Right lobe of liver (tissue), 4 donors: ENCODE results near the gene EPHA4.

Experiments
- POLR2A ChIP-seq: fragments of 450-650 bp; IDR thresholded peaks from one replicate; pipeline ENCODE4 v1.6.1; 2017; ENCODE audit warnings: antibody characterized with exemption, mild to moderate bottlenecking
- TF ChIP-seq, protein P1 (sequence below), 4 donors: fragments of 200-600 bp in 3 of 4; fragments of 450-650 bp in 1 of 4; IDR thresholded peaks; one replicate each; pipeline versions ENCODE4 v1.5.1 to v1.8.0; 2016 to 2022; ENCODE audit warnings: antibody characterized with exemption in 4 of 4, mild to moderate bottlenecking in 2 of 4
- donor health status: DM: no; HTN: no; CAD: no.
- donor health status: DM: no; HTN: no; CAD: no.
- donor health status: DM: no; HTN: yes; CAD: no.

DNA sequence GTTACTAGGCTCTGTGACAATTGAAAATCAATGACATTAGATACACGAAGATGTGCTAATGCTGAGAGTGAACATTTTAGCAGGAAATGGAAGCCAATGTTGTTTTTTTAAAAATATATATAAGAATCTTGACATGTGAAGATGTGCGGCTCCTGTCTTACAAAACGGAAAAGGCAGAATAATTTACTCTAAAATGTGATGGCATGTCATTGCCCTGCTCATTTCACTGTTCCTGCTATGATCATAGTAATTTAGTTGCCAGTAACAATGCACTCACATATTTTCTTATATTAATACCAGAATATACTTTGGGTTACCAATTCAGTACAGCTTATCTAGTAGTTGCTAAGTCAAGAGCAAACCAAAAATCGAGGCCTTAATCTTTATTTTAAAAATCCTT, 10.3 kb downstream of the EPHA4 start:
- TF ChIP-seq, protein P1, sequence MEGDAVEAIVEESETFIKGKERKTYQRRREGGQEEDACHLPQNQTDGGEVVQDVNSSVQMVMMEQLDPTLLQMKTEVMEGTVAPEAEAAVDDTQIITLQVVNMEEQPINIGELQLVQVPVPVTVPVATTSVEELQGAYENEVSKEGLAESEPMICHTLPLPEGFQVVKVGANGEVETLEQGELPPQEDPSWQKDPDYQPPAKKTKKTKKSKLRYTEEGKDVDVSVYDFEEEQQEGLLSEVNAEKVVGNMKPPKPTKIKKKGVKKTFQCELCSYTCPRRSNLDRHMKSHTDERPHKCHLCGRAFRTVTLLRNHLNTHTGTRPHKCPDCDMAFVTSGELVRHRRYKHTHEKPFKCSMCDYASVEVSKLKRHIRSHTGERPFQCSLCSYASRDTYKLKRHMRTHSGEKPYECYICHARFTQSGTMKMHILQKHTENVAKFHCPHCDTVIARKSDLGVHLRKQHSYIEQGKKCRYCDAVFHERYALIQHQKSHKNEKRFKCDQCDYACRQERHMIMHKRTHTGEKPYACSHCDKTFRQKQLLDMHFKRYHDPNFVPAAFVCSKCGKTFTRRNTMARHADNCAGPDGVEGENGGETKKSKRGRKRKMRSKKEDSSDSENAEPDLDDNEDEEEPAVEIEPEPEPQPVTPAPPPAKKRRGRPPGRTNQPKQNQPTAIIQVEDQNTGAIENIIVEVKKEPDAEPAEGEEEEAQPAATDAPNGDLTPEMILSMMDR (IDR thresholded peaks at IDR 0.05): no peak
- TF ChIP-seq POLR2A: no peak
